OCI-LY7 (cell line): ENCODE results near the gene PTPA. TPM values are rescaled to one million over a fixed set of nuclear protein-coding genes. Genes with fewer than 3 reads are reported as not detected.

Source experiments
- BruUV-seq: library from RNA; stranded (reverse); fragments of 400-500 nt; replicated peaks from 2 replicates; lab custom pipeline; 2021; lab: Mats Ljungman, UMichigan
- CTCF ChIA-PET: fragments of 300-600 bp; sonication (Branson Sonifier 250); formaldehyde crosslinking; loops from one replicate; lab custom pipeline; 2022; ENCODE audit warnings: antibody characterized with exemption; ENCODE audit not compliant: unreplicated experiment; lab: Charles Lee
- POLR2A ChIA-PET: fragments of 300-600 bp; sonication (Branson Sonifier 250); formaldehyde crosslinking; loops from one replicate; lab custom pipeline; 2022; ENCODE audit warnings: antibody characterized with exemption; lab: Charles Lee
- DNase-seq: peaks from one replicate; pipeline ENCODE4 v3.0.0-alpha.2; 2015; ENCODE audit warnings: low spot score
- H2AFZ ChIP-seq: fragments of 200-600 bp; sonication (generic), shearing (Covaris generic); 2 replicates; pipeline ENCODE4 v1.6.1; 2014; ENCODE audit warnings: mild to moderate bottlenecking, antibody characterized with exemption, low read length, moderate library complexity
- H3K27ac ChIP-seq: fragments of 200-600 bp; sonication (generic); 2 replicates; pipeline ENCODE4 v1.5.1; 2014; ENCODE audit warnings: mixed run types, low read depth, mild to moderate bottlenecking, moderate library complexity, low read length, inconsistent platforms; ENCODE audit not compliant: poor library complexity, severe bottlenecking
- H3K36me3 ChIP-seq: fragments of 200-600 bp; sonication (generic); 2 replicates; pipeline ENCODE4 v1.6.1; 2014; ENCODE audit warnings: mild to moderate bottlenecking, antibody characterized with exemption, low read length, moderate library complexity, mixed read lengths; ENCODE audit not compliant: insufficient read depth
- H3K4me1 ChIP-seq: fragments of 200-600 bp; sonication (generic); 2 replicates; pipeline ENCODE4 v1.5.1; 2014; ENCODE audit warnings: mild to moderate bottlenecking, low read length; ENCODE audit not compliant: insufficient read depth, poor library complexity, severe bottlenecking
- H3K4me2 ChIP-seq: fragments of 200-600 bp; sonication (generic); 2 replicates; pipeline ENCODE4 v1.6.1; 2014; ENCODE audit warnings: mild to moderate bottlenecking, low read length
- H3K4me3 ChIP-seq: fragments of 200-600 bp; sonication (generic); 2 replicates; pipeline ENCODE4 v1.5.1; 2014; ENCODE audit warnings: mild to moderate bottlenecking, low read depth, low read length; ENCODE audit not compliant: poor library complexity, severe bottlenecking
- H3K79me2 ChIP-seq: fragments of 200-600 bp; sonication (generic); 2 replicates; pipeline ENCODE4 v1.6.1; 2016; ENCODE audit warnings: low read depth, mild to moderate bottlenecking, low read length, moderate library complexity, mixed read lengths; ENCODE audit not compliant: insufficient read depth
- H3K9me2 ChIP-seq: fragments of 200-600 bp; sonication (generic); 2 replicates; pipeline ENCODE4 v1.6.1; 2016; ENCODE audit warnings: mild to moderate bottlenecking, low read length, mixed read lengths; ENCODE audit not compliant: insufficient read depth
- H3K9me3 ChIP-seq: fragments of 200-600 bp; sonication (generic); 2 replicates; pipeline ENCODE4 v1.6.1; 2014; ENCODE audit warnings: mild to moderate bottlenecking, mixed run types, low read length, mixed read lengths
- H4K20me1 ChIP-seq: fragments of 200-600 bp; sonication (generic); 2 replicates; pipeline ENCODE4 v1.6.1; 2014; ENCODE audit warnings: mild to moderate bottlenecking, antibody characterized with exemption, low read length, moderate library complexity, mixed read lengths; ENCODE audit not compliant: insufficient read depth
- CTCF ChIP-seq: fragments of 200-600 bp; sonication (generic); conservative IDR thresholded peaks from 2 replicates; pipeline ENCODE4 v1.5.1; 2014; ENCODE audit warnings: mild to moderate bottlenecking, antibody characterized with exemption, low read length, moderate library complexity, mixed read lengths
- EZH2phosphoT487 ChIP-seq: fragments of 200-600 bp; sonication (generic); IDR thresholded peaks from 2 replicates; pipeline ENCODE4 v1.6.1; 2018; ENCODE audit warnings: low read depth, borderline replicate concordance, mild to moderate bottlenecking, mixed run types, antibody characterized with exemption, low read length, moderate library complexity, mixed read lengths
- intact Hi-C: fragments of 100-400 bp; cut with micrococcal nuclease; formaldehyde crosslinking; loops from one replicate; pipeline ENCODE4 v1.10.0; 2022; ENCODE audit not compliant: unreplicated experiment
- total RNA-seq, 2 experiments: library from RNA; depleted of rRNA in 1 of 2; stranded (reverse); fragments of >200 nt in 1 of 2; shearing (Covaris generic) in 1 of 2; gene quantifications; 2 replicates each; pipeline ENCODE4 v1.2.3, GENCODE V29; 2014 to 2022

The PTPA gene
- total RNA-seq, 2 experiments from 2014 or later, result 106 to 111 TPM

- ChIA-PET POLR2A (no interaction called here), CTCF (no interaction called here)
- DNase-seq, result peak; percentile 16
- Histone ChIP-seq H2AFZ (no peak overlapping the region), H3K36me3 (no peaks in the 10 kb centered on the region), H3K27ac (no peak overlapping the region), H3K9me3 (no peaks in the 10 kb centered on the region), H3K79me2 (peaks cover 27% of the 10 kb centered on the region), H4K20me1 (no peaks in the 10 kb centered on the region), H3K4me3 (no peak overlapping the region), H3K4me2 (no peak overlapping the region), H3K4me1 (peaks cover 28% of the 10 kb centered on the region), H3K9me2 (no peaks in the 10 kb centered on the region)
- no peak for TF ChIP-seq CTCF
- no peak for TF ChIP-seq EZH2phosphoT487
- BruUV-seq, result no TSS peak
- intact Hi-C loops, result no loop called here
Measured at GRCh38 chr9:129109537-129109903, 1.7 kb upstream of the PTPA start.

- peak overlapping the region; percentile 52 for H2AFZ ChIP-seq
- TF ChIP-seq CTCF (no peak), EZH2phosphoT487 (no peak)
- H3K27ac ChIP-seq, result no peak overlapping the region
- intact Hi-C loops, result loop anchor here (2.0 kb wide), 1 partner anchor 29 kb away; the partner anchor contains the start of gene DOLPP1
- peaks cover 31% of the 10 kb centered on the region for H3K4me1 ChIP-seq
- no peaks in the 10 kb centered on the region for H3K9me2 ChIP-seq
- peak overlapping the region; percentile 41; the same call in 1 of the 2 replicates for H3K4me2 ChIP-seq
- no peaks in the 10 kb centered on the region for H4K20me1 ChIP-seq
- peak; percentile 16 for DNase-seq
- H3K36me3 ChIP-seq, result no peaks in the 10 kb centered on the region
- CTCF ChIA-PET, result no interaction called here
- BruUV-seq, result no TSS peak
- peaks cover 33% of the 10 kb centered on the region for H3K79me2 ChIP-seq
- POLR2A ChIA-PET, result no interaction called here
- H3K4me3 ChIP-seq, result peak overlapping the region; percentile 89
- H3K9me3 ChIP-seq, result no peaks in the 10 kb centered on the region
Measured at GRCh38 chr9:129109952-129110739, 1.1 kb upstream of the PTPA start.
